K562 (cell line): ENCODE measurements around the gene GALNT13. TPM values are rescaled to one million over a fixed set of nuclear protein-coding genes. Genes with fewer than 3 reads are reported as not detected.

Source experiments
- ARID3B ChIP-seq: fragments of 250-450 bp; sonication (Bioruptor Pico); IDR thresholded peaks from 2 replicates; pipeline ENCODE4 v1.4.0; 2020; ENCODE audit warnings: borderline replicate concordance
- polyA plus RNA-seq, 8 experiments: library from polyadenylated mRNA; depleted of rRNA in 4 of 8; stranded (reverse) in 5 of 8; unstranded in 3 of 8; fragments of >200 nt; fragmentation: Nextera tagmentation in 2 of 8; fragmentation: Illumina TruSeq in 1 of 8; extraction: Ambion mirVana in 2 of 8; extraction: Trizol in 1 of 8; gene quantifications; 2 replicates each; pipeline versions ENCODE4 v1.2.1 to v1.2.3, GENCODE V29; 2011 to 2014; ENCODE audit warnings: inconsistent platforms in 1 of 8, missing spikeins in 1 of 8
- total RNA-seq, 7 experiments: library from RNA; depleted of rRNA in 6 of 7; stranded (reverse); fragments of >200 nt in 6 of 7; fragmentation: Illumina TruSeq in 2 of 7; extraction: Trizol in 2 of 7; gene quantifications; 2 replicates each; pipeline versions ENCODE4 v1.2.1 to v1.2.3, GENCODE V29; 2011 to 2021; ENCODE audit warnings: low replicate concordance in 1 of 7
- TF ChIP-seq, protein P1 (sequence below), 2 experiments: fragments of 450-650 bp; IDR thresholded peaks; 2 replicates each; pipeline ENCODE4 v1.6.1; 2016; ENCODE audit warnings: mild to moderate bottlenecking in 2 of 2, borderline replicate concordance in 1 of 2, low read depth in 1 of 2, moderate library complexity in 1 of 2

Gene GALNT13
- total and polyA plus RNA-seq, 9 of the 15 experiments (the other 6 are each of a cell fraction or from before 2014, with no cell fraction given), result not detected

DNA sequence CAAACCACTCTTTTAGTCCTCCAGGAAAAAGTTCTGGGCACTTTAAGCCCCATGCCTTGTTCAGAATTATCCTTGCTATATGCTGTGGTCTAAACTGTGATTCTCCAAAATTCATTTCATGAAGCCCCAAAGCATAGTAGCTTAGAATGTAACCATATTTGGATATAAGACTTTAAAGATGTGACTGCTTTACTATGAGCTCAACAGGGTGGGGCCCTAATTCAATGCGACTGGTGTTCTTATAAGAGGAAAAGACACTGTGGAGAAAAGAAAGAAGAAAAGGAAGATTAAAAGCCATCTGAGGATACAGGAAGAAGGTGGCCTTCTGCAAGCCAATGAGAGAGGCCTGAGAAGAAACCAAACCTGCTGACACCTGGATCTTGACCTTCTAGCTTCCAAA lies 174.8 kb downstream of the GALNT13 start (continued):
- TF ChIP-seq, protein P1, sequence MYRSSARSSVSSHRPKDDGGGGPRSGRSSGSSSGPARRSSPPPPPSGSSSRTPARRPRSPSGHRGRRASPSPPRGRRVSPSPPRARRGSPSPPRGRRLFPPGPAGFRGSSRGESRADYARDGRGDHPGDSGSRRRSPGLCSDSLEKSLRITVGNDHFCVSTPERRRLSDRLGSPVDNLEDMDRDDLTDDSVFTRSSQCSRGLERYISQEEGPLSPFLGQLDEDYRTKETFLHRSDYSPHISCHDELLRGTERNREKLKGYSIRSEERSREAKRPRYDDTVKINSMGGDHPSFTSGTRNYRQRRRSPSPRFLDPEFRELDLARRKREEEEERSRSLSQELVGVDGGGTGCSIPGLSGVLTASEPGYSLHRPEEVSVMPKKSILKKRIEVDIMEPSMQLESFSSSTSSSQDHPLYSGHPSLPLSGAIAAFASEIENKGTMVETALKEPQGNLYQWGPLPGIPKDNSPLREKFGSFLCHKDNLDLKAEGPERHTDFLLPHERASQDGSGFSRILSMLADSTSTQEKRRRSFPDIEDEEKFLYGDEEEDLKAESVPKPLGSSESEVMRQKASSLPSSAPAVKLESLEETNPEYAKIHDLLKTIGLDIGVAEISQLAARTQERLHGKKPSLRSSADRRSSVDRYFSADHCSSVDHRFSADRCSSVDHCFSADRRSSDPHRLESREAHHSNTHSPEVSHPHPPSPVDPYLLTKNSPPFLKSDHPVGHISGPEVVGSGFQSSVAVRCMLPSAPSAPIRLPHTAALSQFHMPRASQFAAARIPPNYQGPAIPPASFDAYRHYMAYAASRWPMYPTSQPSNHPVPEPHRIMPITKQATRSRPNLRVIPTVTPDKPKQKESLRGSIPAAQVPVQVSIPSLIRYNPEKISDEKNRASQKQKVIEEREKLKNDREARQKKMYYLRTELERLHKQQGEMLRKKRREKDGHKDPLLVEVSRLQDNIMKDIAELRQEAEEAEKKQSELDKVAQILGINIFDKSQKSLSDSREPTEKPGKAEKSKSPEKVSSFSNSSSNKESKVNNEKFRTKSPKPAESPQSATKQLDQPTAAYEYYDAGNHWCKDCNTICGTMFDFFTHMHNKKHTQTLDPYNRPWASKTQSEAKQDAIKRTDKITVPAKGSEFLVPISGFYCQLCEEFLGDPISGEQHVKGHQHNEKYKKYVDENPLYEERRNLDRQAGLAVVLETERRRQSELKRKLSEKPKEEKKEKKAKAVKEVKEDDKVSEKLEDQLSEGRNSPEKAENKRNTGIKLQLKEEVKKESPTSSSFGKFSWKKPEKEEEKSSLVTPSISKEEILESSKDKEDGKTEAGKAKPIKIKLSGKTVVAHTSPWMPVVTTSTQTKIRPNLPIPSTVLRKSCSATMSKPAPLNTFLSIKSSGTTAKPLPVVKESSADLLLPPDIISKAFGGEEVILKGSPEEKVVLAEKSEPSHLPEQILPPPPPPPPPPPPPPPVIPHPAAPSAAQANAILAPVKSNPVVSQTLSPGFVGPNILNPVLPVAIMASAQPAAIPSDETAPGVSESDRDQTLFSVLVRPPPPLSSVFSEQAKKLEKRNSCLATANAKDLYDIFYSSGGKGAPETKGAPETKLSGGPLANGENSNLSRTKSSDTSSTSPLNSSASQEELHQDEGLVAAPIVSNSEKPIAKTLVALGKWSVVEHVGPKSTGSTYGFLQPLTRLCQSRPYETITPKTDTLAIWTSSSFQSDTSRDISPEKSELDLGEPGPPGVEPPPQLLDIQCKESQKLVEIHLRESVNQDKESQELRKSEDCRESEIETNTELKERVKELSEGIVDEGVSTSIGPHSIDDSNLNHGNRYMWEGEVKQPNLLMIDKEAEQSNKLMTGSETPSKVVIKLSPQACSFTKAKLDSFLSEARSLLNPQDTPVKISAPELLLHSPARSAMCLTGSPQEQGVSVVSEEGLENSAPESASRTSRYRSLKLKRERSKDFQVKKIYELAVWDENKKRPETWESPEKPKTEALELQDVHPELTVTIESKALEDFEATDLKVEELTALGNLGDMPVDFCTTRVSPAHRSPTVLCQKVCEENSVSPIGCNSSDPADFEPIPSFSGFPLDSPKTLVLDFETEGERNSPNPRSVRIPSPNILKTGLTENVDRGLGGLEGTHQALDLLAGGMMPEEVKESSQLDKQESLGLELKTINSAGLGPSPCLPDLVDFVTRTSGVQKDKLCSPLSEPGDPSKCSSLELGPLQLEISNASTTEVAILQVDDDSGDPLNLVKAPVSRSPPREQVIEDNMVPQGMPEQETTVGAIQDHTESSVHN (IDR thresholded peaks at IDR 0.05; ENCODE audit: borderline replicate concordance in 1 of 2, low read depth in 1 of 2), result no peak
- no peak for TF ChIP-seq ARID3B
